HG03039 (cell line): ENCODE measurements around the gene P2RX1.
"Not testable (repeated sequence)": the region's sequence is repeated elsewhere in the genome, so short reads cannot be mapped to it uniquely, and the experiment has no call there.

Experiments used
- ATAC-seq: cut with Tn5 transposase; IDR thresholded peaks from one replicate; pipeline ENCODE4 v1.9.1; 2021; ENCODE audit warnings: mild to moderate bottlenecking, moderate library complexity; ENCODE audit not compliant: unreplicated experiment

P2RX1 gene

DNA sequence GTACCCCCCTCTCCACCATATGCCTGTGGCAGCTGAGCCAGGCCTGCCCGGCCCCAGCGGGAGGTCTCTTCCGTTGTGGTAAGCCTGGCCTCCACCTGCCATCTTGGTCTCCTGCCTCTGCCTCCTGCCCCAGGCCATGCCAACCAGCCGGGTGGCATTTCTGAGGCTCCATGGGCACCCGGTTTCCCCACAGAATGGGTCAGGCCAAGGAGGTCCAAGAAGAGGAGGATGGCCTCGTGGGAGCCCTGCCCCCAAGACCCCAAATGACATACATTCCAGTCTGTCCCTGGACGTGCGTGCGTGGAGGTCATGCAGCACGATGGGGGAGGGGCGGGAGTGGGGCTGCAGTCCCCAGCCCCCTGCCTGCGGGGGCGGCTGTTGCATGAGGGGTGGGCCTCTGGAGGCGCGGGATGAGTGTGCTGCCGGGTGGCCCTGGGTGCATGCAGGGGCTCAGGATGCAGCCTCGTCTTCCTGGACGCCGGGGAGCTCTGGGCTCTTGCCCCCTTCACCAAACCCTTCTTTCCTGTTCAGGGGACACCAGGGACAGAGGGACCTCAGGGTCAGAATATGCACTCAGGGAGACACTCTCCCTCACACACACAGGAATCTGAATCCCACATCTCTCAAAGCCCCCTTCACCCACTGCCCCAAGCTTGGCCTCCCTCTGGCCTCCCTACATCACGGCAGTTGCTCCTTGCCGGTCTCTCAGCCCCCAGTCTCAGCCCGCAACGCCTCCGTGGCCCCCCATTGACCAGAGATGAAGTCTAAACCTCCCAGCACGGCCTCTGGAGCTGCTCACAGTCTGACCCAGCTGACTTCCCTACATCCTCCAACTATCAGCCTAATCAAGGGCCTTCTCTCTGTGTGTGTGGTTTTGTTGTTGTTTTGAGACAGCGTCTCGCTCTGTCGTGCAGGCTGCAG lies 54.2 kb downstream of the P2RX1 start:
- ATAC-seq: no peak

DNA sequence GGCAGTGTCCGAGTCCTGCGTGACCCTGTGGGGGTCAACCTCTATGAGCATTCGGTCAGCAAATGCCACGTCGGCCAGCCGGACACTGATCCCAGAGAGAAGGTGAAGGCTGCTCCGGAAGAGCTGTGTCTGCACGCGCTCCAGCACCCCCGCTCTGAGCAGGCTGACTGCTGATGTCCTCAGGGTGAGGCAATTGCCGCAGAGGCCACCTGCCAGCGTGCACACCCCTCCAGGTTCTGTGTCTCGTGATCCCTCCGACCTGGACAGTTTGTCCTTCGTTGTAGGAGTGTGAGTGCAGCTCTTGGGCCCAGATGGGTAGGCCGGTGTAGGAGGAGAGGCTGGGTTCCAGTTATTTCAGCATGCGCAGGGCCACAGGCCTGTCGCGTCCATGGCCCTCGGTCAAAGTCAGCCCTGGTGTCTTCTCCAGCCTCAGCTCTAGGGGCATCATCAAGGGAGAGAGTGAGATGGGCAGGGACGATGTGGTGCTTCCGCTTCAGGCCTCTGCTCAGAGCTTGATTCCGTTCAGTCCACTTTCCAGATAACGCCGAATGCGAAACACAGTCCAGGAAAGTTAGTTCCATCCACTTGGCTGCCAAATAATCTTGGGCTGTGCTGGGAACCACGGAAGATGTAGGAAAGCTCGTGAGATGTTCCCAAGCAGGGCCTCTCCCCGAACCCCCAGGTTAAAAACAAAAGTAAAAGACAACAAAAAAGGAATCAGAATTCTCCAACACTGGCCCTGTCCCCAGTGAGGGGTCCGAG lies 55.1 kb downstream of the P2RX1 start:
- no peak for ATAC-seq

DNA sequence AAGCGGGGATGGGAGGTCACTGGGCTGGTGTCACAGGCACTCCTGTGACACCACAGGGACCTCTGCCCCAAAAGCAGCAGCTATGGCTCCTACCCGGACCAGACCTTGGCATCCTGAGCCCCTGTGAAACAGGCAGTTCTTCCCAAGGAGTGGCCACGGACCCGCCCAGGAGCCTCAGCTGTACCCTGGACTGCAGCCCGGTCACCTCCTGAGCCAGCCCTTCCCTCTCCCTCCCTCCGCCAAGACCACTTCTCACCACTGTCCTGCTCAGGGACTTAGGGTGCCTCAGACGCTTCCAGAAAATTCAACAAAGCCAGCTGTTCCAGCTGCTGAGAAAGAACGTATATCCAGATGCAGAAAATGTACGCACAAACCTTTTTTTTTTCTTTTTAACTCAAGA lies 56.3 kb downstream of the P2RX1 start:
- ATAC-seq: no peak

DNA sequence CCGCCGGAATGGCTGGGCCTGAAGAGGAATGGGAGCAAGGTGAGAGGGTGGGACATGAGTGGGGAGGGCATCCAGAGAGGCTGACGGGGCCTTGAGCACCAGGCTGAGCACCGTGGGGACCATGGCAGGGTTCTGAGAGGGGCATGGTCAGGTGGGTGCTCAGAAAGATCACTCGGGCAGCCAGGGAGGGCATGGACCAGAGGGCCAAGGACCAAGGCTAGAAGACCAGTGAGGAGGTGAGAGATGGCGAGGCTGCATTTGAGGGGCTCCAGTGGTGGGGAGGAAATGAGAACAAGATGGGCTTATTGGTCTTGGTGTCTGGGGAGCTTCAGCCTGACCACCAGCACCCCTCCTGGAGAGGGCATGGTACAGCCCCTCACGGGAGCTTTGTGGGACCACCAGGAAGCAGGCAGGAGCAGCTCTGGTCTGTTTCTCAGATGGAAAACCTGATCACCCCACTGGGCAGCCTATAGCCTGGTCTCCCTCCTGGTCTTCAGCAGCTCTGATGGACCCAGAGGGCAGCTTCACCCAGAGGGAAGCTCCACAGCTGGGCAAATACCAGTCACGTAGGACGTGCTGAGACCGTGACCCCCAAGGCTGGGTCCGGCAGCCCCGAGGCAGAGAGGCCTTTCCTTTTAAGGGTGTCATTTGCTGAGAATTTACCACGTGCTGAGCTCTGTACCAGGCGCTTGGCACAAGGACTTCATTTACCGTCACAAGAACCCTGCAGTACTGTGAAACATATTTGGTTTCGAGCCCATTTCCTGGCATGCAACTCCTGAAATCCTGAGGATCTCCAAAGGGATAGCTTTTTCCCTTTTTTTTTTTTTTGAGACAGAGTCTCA lies 58.8 kb downstream of the P2RX1 start:
- no peak for ATAC-seq

DNA sequence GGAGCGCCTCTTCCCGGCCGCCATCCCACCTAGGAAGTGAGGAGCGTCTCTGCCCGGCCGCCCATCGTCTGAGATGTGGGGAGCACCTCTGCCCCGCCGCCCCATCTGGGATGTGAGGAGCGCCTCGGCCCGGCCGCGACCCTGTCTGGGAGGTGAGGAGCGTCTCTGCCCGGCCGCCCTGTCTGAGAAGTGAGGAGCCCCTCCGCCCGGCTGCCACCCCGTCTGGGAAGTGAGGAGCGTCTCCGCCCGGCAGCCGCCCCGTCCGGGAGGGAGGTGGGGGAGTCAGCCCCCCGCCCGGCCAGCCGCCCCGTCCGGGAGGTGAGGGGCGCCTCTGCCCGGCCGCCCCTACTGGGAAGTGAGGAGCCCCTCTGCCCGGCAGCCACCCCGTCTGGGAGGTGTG lies 62.1 kb downstream of the P2RX1 start:
- not testable (repeated sequence) for ATAC-seq

DNA sequence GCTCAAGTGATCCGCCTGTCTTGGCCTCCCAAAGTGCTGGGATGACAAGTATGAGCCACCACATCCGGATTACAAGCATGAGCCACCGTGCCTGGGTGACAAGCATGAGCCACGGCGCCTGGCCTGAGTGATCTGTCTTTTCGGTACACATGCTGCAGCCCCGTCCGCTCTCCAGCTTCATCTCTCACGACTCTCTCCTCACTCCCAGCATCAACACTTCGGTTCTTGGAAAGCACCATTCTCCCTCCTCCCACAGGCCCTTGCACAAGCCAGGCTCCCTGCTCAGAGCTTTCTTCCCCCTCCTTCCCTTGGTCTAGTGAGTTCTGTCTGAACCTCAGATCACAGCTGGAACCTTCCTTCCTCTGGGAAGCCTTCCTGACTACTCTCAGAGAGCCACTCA lies 63.7 kb downstream of the P2RX1 start:
- ATAC-seq: no peak

DNA sequence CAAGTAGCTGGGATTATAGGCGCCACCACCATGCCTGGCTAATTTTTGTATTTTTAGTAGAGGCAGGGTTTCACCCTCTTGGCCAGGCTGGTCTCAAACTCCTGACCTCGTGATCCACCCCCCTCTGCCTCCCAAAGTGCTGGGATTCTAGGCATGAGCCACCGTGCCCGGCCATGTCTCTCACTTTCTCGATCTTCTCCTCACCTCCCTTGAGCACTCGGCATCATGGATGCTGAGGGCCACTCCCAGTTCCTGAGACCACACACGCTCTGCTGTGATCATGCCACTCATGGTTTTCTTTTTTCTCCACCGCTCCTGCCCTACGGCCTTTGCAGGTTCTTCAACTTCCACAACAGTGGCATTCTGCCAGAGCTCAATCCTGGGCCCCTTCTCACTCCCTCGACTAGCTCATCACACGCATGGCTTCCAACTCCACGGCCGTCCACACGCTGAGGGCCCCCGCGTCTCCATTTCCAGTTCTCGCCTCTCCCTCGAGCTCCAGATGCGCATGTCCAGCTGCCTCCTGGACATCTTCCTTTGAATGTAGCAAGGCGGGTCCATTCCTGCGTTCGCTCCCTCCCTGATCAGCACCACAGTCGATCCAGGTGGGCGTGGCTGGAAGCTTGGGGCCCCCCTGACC lies 64.7 kb downstream of the P2RX1 start:
- ATAC-seq: no peak

DNA sequence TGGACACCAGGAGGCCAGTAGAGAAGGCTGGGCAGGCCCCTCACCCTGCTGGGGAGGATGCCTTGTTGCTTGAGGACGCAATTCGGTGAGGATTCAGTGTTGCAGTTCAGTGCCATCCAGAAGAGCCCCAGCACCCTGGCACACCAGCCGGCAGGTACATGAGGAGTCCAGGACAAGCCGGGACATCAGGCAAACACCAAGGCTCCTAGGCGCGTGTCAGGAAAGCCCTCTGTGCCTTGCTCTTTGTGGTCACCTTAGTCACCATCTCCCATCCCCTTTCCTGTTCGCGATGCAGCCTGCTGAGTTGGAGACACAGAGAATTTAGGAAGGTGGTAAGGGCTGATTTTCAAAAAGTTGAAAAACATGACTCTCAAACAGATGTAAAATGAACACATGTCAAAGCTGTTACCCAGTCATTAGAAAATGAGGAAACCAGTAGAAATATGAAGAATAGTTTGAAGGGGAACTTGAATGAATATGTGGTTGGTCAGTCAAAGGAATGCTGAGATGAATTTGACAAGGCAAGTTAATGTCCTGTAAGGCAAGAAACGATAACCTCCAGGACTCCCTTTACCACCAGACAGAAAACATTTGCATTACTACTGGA lies 67.9 kb downstream of the P2RX1 start:
- no peak for ATAC-seq

DNA sequence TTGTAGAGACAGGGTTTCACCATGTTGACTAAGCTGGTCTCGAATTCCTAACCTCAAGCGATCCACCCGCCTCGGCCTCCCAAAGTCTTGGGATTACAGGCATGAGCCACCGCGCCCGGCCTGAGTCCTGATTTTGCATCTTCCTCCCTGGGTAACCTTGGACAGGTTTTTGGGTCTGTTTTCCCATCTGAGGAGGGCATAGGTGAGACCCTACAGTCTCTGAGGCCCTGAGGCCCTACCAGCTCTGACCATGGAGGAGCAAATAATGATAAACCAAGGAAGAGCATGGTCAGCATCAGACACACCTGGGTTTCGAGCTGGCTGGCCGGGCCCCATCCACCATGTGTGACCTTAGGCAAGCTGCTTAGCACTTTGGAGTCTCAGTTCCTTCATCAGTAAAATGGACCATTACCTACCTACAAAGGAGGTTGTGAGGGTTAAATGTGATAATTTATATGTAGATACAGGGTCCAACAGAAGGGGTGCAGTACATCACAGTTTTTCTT lies 69.0 kb downstream of the P2RX1 start:
- no peak for ATAC-seq
